Lower leg skin (tissue), 4 donors: ENCODE data around the gene SLC5A8. TPM values are rescaled to one million over a fixed set of nuclear protein-coding genes. Genes with fewer than 3 reads are reported as not detected.

Experiments used
- DNase-seq, 2 donors: peaks; one replicate each; pipeline ENCODE4 v3.0.0-alpha.2; 2019; ENCODE audit warnings: low spot score in 2 of 2
- H3K4me3 ChIP-seq: fragments of 200-600 bp; sonication (generic); 2 replicates; pipeline ENCODE4 v1.5.1; 2017; ENCODE audit warnings: mild to moderate bottlenecking, low read depth; ENCODE audit not compliant: poor library complexity, severe bottlenecking
- CTCF ChIP-seq, 3 donors: fragments of 450-650 bp; IDR thresholded peaks; one replicate each; pipeline ENCODE4 v1.5.1; 2016; ENCODE audit warnings: antibody characterized with exemption in 3 of 3, mild to moderate bottlenecking in 3 of 3, moderate library complexity in 2 of 3
- POLR2A ChIP-seq, 2 donors: fragments of 450-650 bp; IDR thresholded peaks; one replicate each; pipeline ENCODE4 v1.6.1; 2016 to 2017; ENCODE audit warnings: antibody characterized with exemption in 2 of 2, mild to moderate bottlenecking in 1 of 2, moderate library complexity in 1 of 2
- WGBS, 2 donors: methylation state at CpG; one replicate each; pipeline ENCODE4 v1.1.5; 2018; 5-methylcytosine and 5-hydroxymethylcytosine counted together
- intact Hi-C: fragments of 100-400 bp; cut with DNase I; formaldehyde crosslinking; loops from one replicate; pipeline ENCODE4 v1.15.0; 2023; ENCODE audit warnings: low total_unique reads
- total RNA-seq, 4 donors: library from RNA; depleted of rRNA; stranded (reverse); fragments of >200 nt; gene quantifications; one replicate each; pipeline ENCODE4 v1.1.0, GENCODE V29; 2016

SLC5A8 gene
- total RNA-seq, 4 donors from 2014 or later, result 0.42 TPM; not detected in 3

- no peak for DNase-seq
- no peak for TF ChIP-seq CTCF (IDR thresholded peaks at IDR 0.05)
- no peak for TF ChIP-seq POLR2A (IDR thresholded peaks at IDR 0.05)
- intact Hi-C loops, result no loop called here
- no peak overlapping the region for H3K4me3 ChIP-seq
- 38 to 41% methylated on average over 1 of the region's 1 CpG for whole genome bisulfite sequencing, 2 donors
These were observed 11.3 kb upstream of the SLC5A8 start for GRCh38 chr12:101221301-101221700.

GRCh38 chr12:101216810-101217209, 6.8 kb upstream of the SLC5A8 start:
- no peak overlapping the region for H3K4me3 ChIP-seq
- no peak for DNase-seq
- intact Hi-C loops, result no loop called here
- no peak for TF ChIP-seq CTCF (IDR thresholded peaks at IDR 0.05)
- no peak for TF ChIP-seq POLR2A (IDR thresholded peaks at IDR 0.05)
- WGBS, 2 donors, result 96 to 97% methylated on average over 2 of the region's 2 CpGs

- intact Hi-C loops, result no loop called here
- TF ChIP-seq CTCF (IDR thresholded peaks at IDR 0.05), result no peak
- TF ChIP-seq POLR2A (IDR thresholded peaks at IDR 0.05), result no peak
- no peak overlapping the region for H3K4me3 ChIP-seq
- DNase-seq, result no peak
- WGBS, 2 donors, result 57 to 76% methylated on average over 5 of the region's 5 CpGs
These were observed 2.8 kb downstream of the SLC5A8 start for GRCh38 chr12:101207086-101207780.

GRCh38 chr12:101204602-101205304, 5.3 kb downstream of the SLC5A8 start:
- no peak for DNase-seq
- TF ChIP-seq CTCF (IDR thresholded peaks at IDR 0.05), result no peak
- TF ChIP-seq POLR2A (IDR thresholded peaks at IDR 0.05), result no peak
- H3K4me3 ChIP-seq, result no peak overlapping the region
- 77 to 80% methylated on average over 4 of the region's 4 CpGs for WGBS, 2 donors
- intact Hi-C loops, result no loop called here

DNA sequence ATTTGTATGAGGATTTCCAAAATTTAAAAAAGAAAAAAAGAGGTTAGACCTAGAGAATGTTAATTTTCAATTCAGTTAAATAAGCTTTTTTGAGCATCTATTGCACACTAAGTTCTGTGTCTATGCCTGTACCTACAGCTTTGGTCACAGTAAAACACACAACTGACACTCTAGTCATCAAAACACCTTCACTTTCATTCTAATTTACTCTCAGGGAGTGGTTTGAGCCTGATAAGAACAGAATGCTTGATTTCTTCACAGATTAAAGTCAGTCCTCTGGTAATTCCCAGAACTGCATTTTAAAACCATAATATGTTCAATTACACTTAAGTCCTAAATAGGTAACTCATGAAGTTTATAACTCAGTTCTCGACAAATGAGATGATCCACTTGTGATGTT, 9.2 kb downstream of the SLC5A8 start:
- TF ChIP-seq POLR2A (IDR thresholded peaks at IDR 0.05) (no peak), CTCF (IDR thresholded peaks at IDR 0.05) (no peak)
- intact Hi-C loops, result no loop called here
- H3K4me3 ChIP-seq, result no peak overlapping the region
- WGBS, 2 donors, result 94 to 95% methylated on average over 1 of the region's 1 CpG
- DNase-seq, result no peak
